HG03558 (cell line): ENCODE results near the gene DOK1.

Source experiments
- ATAC-seq: cut with Tn5 transposase; IDR thresholded peaks from one replicate; pipeline ENCODE4 v1.9.1; 2021; ENCODE audit warnings: moderate number of reproducible peaks; ENCODE audit not compliant: unreplicated experiment; ENCODE audit errors: extremely low read depth

The DOK1 gene

DNA sequence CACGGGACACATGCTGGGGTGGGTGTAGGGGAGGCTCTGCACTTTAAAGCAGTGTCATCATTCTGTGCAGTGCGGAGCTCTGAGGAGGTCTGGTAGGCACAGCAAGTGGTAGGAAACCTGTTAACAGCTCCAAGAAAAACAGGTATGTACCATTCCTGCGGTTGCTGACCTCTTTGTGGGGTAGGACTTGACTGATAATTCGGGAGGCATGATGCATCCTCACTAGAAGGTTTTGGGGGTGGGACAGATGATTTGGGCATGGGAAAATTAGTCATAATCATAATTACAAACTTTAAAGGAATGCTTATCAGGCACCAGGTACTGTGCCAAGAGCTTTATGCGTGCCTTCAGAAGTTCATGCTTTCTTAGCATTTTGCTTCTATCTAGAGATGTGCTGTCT, 9.7 kb downstream of the DOK1 start:
- ATAC-seq = no peak

DNA sequence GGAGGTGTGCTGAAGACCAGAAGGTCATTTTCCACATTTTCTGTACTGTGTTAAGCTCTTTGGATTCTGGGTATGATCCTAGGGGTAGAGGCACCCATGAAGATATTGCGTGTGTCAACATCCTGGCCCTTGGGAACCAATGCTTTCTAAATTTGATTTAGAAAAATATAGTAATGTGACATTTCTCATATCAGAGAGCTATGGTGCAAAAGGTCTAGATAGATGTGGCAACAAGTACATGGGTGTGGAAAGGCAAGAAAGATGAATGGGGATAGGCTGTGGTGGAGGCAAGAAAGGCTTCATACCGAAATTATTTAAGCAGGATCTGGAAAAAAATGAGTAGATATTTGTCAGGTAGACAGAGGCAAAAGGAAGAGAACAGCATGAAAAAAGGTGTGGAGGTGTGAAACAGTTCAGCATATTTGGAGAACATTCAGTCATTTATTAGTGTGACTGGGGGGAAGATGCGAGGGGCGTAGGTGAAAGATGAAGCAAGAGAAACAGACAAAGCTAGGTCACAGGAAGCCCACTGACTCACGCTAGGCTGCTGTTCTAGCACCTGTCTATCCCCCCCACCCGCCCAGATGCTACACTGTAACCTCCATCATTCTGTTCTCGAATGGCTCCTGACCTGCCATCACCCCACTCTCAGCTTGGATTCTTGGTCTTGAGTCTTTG, 11.7 kb downstream of the DOK1 start:
- no peak for ATAC-seq

DNA sequence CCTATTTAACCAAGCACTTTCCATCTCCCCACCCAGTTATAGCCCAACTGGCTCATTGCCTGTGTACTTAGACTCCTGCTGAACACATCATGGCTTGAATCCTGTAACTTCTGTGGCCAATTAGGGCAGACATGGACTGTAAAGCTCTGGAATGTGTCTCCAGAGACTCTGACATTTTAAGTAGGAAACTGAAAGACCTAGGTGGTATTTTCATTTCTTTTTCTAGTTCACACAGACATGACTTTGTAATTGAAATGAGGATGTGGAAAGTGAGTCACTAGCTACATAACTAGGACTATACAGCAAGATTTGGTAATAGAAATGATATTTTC, 12.2 kb downstream of the DOK1 start:
- ATAC-seq = no peak

GRCh38 chr2:74567881-74568280, 13.4 kb downstream of the DOK1 start:
- no peak for ATAC-seq

DNA sequence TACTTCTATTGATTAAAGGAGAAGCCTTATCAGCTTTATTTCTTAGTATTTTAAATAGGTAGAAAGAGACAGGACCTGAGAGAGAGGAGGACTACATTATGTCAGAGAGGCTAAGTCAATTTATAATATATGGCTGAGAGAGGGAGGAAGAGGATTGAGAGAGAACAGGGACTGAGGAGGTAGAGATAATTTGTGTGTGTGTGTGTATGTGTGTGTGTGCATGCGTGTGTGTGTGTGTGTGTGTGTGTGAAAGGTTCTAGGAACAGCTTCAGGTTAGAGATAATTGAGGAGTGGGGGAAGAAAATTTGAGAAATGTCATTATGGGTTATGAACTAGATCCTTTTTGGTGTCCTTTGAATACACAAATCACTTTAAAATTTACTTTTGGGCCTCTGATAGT, 15.2 kb downstream of the DOK1 start:
- ATAC-seq = no peak

DNA sequence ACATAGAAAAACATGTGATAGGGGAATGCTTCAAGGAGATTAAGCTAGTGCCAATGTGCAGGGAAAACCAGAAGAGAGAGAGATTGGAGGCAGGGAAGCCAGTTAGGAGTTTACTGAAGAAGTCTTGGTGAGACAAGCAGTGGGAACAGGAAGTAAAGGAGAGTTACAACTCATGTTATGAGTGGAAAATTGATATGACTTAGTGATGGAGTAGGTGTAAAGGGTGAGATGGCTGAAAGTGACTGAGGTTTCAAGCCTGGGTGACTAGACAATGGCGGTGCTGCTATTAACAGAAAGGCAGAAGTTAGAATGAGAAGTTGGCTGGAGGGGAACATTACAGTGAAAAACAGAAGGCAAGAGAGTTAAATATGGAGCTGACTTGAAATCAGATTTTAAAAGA, 16.5 kb downstream of the DOK1 start:
- ATAC-seq = peak; percentile 71

GRCh38 chr2:74572178-74572925, 17.8 kb downstream of the DOK1 start:
- no peak for ATAC-seq

GRCh38 chr2:74573747-74574562, 19.4 kb downstream of the DOK1 start:
- ATAC-seq = no peak

GRCh38 chr2:74575320-74575719, 20.8 kb downstream of the DOK1 start:
- ATAC-seq = no peak

GRCh38 chr2:74576211-74576862, 21.8 kb downstream of the DOK1 start:
- ATAC-seq = no peak

DNA sequence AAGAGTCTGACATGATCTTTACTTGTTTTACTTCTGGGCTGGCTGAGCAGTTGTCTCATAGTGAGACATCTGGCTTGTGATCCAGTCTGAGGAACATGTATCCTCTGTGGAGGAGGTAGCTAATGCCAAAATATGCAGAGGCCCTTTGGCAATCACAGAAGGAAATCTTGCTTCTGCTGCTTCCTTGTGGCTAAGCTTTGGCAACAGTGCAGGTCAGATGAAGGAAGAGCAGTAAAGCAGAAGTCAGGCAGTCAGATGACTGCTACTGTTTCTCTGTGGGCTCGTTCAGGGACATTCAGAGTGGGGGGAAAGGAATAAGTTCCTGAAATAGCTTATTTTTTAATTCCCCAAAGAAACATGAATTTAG, 22.3 kb downstream of the DOK1 start:
- ATAC-seq = no peak

- no peak for ATAC-seq
These were observed 22.9 kb downstream of the DOK1 start for GRCh38 chr2:74577448-74577847.

- no peak for ATAC-seq
These were observed 23.9 kb downstream of the DOK1 start for GRCh38 chr2:74578408-74578807.

GRCh38 chr2:74581463-74581862, 26.9 kb downstream of the DOK1 start:
- no peak for ATAC-seq

DNA sequence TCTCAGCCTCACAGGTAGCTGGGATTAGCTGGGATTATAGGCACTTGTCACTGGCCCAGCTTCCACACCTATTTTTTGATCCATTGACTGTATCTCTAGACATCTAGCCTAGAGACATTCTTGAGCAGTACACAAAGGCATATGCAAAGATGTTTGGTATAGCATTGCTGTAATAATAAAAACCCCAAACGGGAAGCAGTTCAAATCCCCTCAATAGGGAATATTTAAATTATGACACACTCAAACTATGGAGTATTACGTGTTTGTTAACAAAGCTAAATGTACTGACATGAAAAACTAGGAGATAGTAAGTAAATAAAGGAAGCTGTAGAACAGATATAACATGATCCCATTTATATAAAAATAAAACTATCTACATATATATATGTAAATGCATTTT, 27.7 kb downstream of the DOK1 start:
- ATAC-seq = no peak

DNA sequence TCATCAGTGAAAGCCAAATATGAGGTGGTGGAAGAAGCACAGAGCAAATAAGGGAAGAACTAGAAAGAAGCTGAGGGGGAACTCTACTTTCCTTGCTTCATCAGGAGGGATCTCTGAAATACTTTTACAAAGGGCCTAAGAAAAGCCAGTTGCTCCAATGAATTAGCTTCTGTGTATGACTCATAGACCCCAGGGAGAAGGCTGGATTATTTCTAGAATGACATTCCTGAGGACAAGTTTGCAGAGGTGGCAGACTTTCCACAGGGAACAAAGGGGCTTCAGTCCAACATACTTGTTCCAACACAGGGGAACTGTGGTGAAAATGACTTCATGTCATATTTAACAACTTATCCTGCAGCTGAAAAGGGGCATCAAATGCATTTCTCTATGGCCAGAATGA, 29.0 kb downstream of the DOK1 start:
- ATAC-seq = no peak

GRCh38 chr2:74584088-74584645, 29.6 kb downstream of the DOK1 start:
- ATAC-seq = no peak

DNA sequence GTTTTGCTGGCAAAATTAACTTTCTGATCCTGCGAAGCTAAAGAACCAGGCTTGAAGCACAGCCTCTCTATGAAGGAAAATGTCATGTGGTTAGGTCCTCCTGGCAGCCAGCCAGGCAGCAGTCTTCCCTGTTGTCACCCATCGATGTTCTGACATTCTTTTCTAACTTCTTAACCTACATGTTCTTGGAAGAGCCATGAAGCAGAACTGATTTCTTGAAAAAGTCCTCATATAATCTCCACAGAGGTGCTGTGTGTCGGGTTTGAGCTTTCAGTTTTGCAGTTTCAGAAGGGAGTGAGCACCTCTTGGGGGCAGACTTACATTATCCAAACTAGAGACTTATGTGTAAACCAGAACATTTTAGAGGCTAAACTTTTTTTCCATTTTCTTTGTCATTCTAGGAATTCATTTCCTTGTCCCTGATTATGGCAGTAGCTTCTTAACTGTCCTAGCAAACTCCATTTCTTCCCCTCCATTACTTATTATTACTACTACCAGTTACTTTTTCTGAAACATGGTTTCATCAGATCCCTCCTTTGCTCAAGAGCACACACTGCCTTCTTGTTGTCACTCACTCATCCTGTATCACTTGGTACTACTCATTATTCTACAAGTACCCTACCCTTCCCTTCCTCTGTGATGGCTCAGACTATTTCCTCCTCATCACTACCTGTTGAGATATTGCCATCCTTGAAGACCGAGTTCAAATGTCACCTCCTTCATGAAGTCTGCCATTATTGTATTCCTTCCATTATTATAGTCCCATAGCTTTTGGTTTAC, 31.1 kb downstream of the DOK1 start:
- ATAC-seq = no peak

DNA sequence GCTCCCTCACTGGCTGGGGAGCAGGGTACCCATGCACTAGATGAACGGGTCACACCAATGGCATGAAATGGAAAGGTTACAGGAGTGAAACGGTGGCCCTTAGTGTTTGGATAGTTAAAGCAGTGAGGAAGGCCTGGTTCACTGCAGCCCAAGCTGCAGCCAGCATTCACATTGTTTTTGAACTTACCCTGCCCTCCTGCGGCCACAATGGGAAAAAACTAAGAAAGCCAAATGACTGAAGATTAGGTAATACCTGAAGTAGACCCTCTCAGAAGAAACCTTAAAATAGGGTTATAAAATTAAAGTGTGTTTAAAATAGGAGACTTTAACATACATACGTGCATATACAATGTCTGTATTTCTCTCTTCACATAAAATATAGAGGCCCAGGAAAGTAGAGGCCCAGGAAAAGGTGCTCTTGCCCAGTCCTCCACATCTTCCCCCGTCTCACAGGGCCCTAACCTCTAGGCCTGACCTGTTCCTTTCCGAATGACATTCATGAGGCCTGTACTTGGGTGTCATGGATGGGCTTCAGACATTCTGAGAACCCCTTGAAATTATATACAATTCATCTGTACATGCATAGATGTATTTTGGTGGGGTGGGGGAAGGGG, 33.3 kb downstream of the DOK1 start:
- ATAC-seq = no peak
